ENCODE results near the gene LRRC75B. TPM values are rescaled to one million over a fixed set of nuclear protein-coding genes. Genes with fewer than 3 reads are reported as not detected.

LRRC75B gene
- total and polyA plus RNA-seq, 2 of the 13 experiments (the other 11 are each of a cell fraction or from before 2014, with no cell fraction given) = 11.8 to 34.8 TPM

- TF ChIP-seq ZNF253 (CRISPR knock-in tag; IDR thresholded peaks at IDR 0.05; ENCODE audit: borderline replicate concordance) (no peak), ZNF367 (CRISPR knock-in tag; IDR thresholded peaks at IDR 0.05; ENCODE audit: borderline replicate concordance) (no peak), MED1 (CRISPR knock-in tag; IDR thresholded peaks at IDR 0.05) (peak; percentile 97), FOXP4 (CRISPR knock-in tag; IDR thresholded peaks at IDR 0.05) (peak; percentile 99), NFE2L1 (CRISPR knock-in tag; IDR thresholded peaks at IDR 0.05; ENCODE audit: borderline replicate concordance) (no peak), REPIN1 (CRISPR knock-in tag; IDR thresholded peaks at IDR 0.05; ENCODE audit: borderline replicate concordance, low read depth) (peak; percentile 60; the same call in 1 of the 2 replicates), PAXIP1 (CRISPR knock-in tag; conservative IDR thresholded peaks at IDR 0.05) (peak; percentile 98), ZNF580 (CRISPR knock-in tag; IDR thresholded peaks at IDR 0.05; ENCODE audit: borderline replicate concordance, low read depth) (0 out of 2 replicates have a peak, but pooled peaks have one; percentile 49), MED8 (CRISPR knock-in tag; IDR thresholded peaks at IDR 0.05; ENCODE audit: insufficient replicate concordance) (peak; percentile 57), ZNF503 (CRISPR knock-in tag; IDR thresholded peaks at IDR 0.05) (peak; percentile 95), SOX13 (IDR thresholded peaks at IDR 0.05) (peak; percentile 86), SOX13 (CRISPR knock-in tag; conservative IDR thresholded peaks at IDR 0.05 in 1 of 2, IDR thresholded peaks at IDR 0.05 in 1 of 2) (peak in 1 of 2 experiments; percentile 96; a peak in 2 of 4 replicates), MTERF4 (CRISPR knock-in tag; IDR thresholded peaks at IDR 0.05) (no peak), ZBTB33 (CRISPR knock-in tag; IDR thresholded peaks at IDR 0.05) (peak; percentile 18; the same call in 1 of the 2 replicates), ZNF652 (CRISPR knock-in tag; IDR thresholded peaks at IDR 0.05; ENCODE audit: borderline replicate concordance, low read depth) (peak; percentile 62; the same call in 1 of the 2 replicates)
Observed at GRCh38 chr22:24578355-24579257, 14.3 kb downstream of the LRRC75B start (continued).

All from HepG2 (cell line).